NCI-H1092 treated with DMSO at 0.1 percent for 48 hours (cell line): Measurements from ENCODE around the gene DIP2A.

Experiments
- DNase-seq: peaks from one replicate; lab custom pipeline; 2025; lab: John Stamatoyannopoulos, UW

Gene DIP2A

GRCh38 chr21:46458315-46459023, at the start of gene DIP2A:
Gene DIP2A (plus strand): TSS chr21:46458891. CDS start chr21:46459132, 241 bp downstream.
- DNase-seq: peak; percentile 98

- no peak for DNase-seq
Measured at GRCh38 chr21:46409641-46410406, 48.9 kb upstream of the DIP2A start.

- no peak for DNase-seq
Measured at GRCh38 chr21:46410516-46410915, 48.2 kb upstream of the DIP2A start.

GRCh38 chr21:46411236-46411635, 47.5 kb upstream of the DIP2A start:
- DNase-seq: no peak

- no peak for DNase-seq
Measured at GRCh38 chr21:46411691-46412090, 47.0 kb upstream of the DIP2A start.

GRCh38 chr21:46412521-46413364, 45.9 kb upstream of the DIP2A start:
- DNase-seq: no peak

- DNase-seq: no peak
Measured at GRCh38 chr21:46413365-46413696, 45.4 kb upstream of the DIP2A start.

- DNase-seq: no peak
Measured at GRCh38 chr21:46414965-46415275, 43.8 kb upstream of the DIP2A start.

- DNase-seq: no peak
Measured at GRCh38 chr21:46416551-46416950, 42.1 kb upstream of the DIP2A start.

- no peak for DNase-seq
Measured at GRCh38 chr21:46418265-46418946, 40.3 kb upstream of the DIP2A start.

- no peak for DNase-seq
Measured at GRCh38 chr21:46420241-46421190, 38.2 kb upstream of the DIP2A start.

- DNase-seq: no peak
Measured at GRCh38 chr21:46421191-46421750, 37.4 kb upstream of the DIP2A start.

- DNase-seq: no peak
Measured at GRCh38 chr21:46421756-46422555, 36.7 kb upstream of the DIP2A start.

GRCh38 chr21:46422636-46423241, 36.0 kb upstream of the DIP2A start:
- no peak for DNase-seq

GRCh38 chr21:46423546-46424038, 35.1 kb upstream of the DIP2A start:
- no peak for DNase-seq

GRCh38 chr21:46424039-46424591, 34.6 kb upstream of the DIP2A start:
- DNase-seq: peak; percentile 17

GRCh38 chr21:46424621-46425020, 34.1 kb upstream of the DIP2A start:
- no peak for DNase-seq

GRCh38 chr21:46425041-46425440, 33.6 kb upstream of the DIP2A start:
- DNase-seq: peak; percentile 72

- DNase-seq: peak; percentile 69
Measured at GRCh38 chr21:46425571-46425970, 33.1 kb upstream of the DIP2A start.
